Duodenal mucosa (tissue), 2 donors: ENCODE measurements around the gene FAM162B.
"Not testable (repeated sequence)": the region's sequence is repeated elsewhere in the genome, so short reads cannot be mapped to it uniquely, and the experiment has no call there.

Experiments
- H3K27ac ChIP-seq: one replicate; pipeline ENCODE4 v1.7.0; 2013; ENCODE audit warnings: low read depth, low read length
- H3K27me3 ChIP-seq, 2 donors: one replicate each; pipeline ENCODE4 v1.7.0; 2013; ENCODE audit warnings: low read length in 2 of 2, control low read depth in 1 of 2; ENCODE audit not compliant: insufficient read depth in 2 of 2, control insufficient read depth in 1 of 2
- H3K36me3 ChIP-seq, 2 donors: one replicate each; pipeline ENCODE4 v1.7.0; 2013; ENCODE audit warnings: low read length in 2 of 2, control low read depth in 1 of 2; ENCODE audit not compliant: insufficient read depth in 2 of 2, control insufficient read depth in 1 of 2
- H3K4me1 ChIP-seq, 2 donors: one replicate each; pipeline ENCODE4 v1.7.0; 2013; ENCODE audit warnings: low read length in 2 of 2, control low read depth in 1 of 2; ENCODE audit not compliant: insufficient read depth in 2 of 2, control insufficient read depth in 1 of 2
- H3K4me3 ChIP-seq, 2 donors: one replicate each; pipeline ENCODE4 v1.7.0; 2013; ENCODE audit warnings: low read length in 2 of 2, low read depth in 1 of 2
- H3K9ac ChIP-seq, 2 donors: one replicate each; pipeline ENCODE4 v1.7.0; 2013; ENCODE audit warnings: low read length in 2 of 2, low read depth in 1 of 2
- H3K9me3 ChIP-seq, 2 donors: one replicate each; pipeline ENCODE4 v1.7.0; 2013; ENCODE audit warnings: low read length in 2 of 2, control low read depth in 1 of 2; ENCODE audit not compliant: control insufficient read depth in 1 of 2

The FAM162B gene

DNA sequence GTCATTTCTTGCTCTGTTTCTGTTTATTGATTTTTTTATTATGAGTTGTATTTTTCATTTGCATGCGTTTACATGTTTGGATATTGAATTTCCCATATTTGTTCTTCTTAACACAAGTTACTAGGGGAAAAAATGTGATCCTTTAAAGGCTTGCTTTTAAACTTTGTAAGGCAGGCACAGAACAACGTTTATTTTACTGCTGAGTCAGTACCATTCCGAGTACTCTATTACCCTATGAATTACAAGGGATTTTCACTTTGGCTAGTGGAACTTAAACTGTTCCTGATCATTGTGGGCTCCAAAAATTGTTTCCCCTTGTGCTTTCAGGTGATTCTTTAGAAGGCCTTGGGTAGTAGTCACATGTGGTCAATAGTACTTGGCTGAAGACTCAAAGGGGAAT, 28.5 kb downstream of the FAM162B start:
- H3K27ac ChIP-seq = no peak overlapping the region
- no peak overlapping the region for H3K4me3 ChIP-seq
- peaks cover 0 to 6% of the 10 kb centered on the region in 2 donors for H3K36me3 ChIP-seq

DNA sequence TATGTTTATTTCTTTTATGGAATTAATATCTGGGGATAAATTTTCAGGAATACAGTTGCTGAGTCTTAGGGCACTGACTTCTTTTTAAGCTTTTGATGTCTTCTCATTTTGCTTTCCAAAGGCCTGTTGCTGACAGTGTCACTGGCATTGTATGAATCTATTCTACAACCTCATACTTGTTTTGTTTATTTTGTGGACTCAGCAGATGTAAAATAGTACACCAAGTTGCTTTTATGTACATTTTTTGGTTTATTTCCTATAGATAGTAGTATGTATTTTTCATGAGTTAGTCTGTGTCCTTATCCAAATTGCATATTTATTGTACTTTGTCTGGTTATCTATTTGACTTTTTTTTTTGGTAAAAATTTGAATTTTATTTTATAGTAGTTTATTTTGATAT, 35.0 kb downstream of the FAM162B start:
- Histone ChIP-seq H3K9me3 (no peaks in the 10 kb centered on the region), H3K4me1 (no peaks in the 10 kb centered on the region), H3K9ac (no peak overlapping the region), H3K4me3 (no peak overlapping the region), H3K27ac (no peak overlapping the region), H3K27me3 (no peaks in the 10 kb centered on the region), H3K36me3 (peaks cover 3 to 17% of the 10 kb centered on the region in 2 donors)

More for the DNA sequence above, 28.5 kb downstream of the FAM162B start:
- peaks cover 3 to 7% of the 10 kb centered on the region in 2 donors for H3K9me3 ChIP-seq
- H3K27me3 ChIP-seq = no peaks in the 10 kb centered on the region
- no peaks in the 10 kb centered on the region for H3K4me1 ChIP-seq
- no peak overlapping the region for H3K9ac ChIP-seq

DNA sequence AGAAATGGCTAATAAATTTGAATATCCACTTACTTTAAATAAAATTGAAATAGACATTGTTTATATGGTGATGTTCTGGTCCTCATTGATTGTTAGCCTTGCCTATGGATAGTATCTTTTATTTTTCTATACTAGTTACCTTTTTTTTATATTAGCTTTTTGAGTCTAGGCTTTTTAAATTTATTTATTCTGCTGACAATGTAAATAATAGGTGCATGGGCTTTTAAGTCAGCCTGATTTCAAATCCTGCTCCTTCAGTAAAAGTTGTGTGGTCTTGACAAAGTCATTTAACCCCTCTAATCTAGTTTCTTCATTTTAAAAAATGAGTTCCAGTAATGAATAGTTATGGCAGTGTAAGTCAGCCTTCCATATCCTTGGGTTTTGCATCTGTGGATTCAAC, 38.6 kb downstream of the FAM162B start:
- H3K4me3 ChIP-seq = no peak overlapping the region
- H3K9ac ChIP-seq = no peak overlapping the region
- no peaks in the 10 kb centered on the region for H3K4me1 ChIP-seq
- H3K9me3 ChIP-seq = no peaks in the 10 kb centered on the region
- H3K27ac ChIP-seq = no peak overlapping the region
- no peaks in the 10 kb centered on the region for H3K27me3 ChIP-seq
- peaks cover 9 to 17% of the 10 kb centered on the region in 2 donors for H3K36me3 ChIP-seq

DNA sequence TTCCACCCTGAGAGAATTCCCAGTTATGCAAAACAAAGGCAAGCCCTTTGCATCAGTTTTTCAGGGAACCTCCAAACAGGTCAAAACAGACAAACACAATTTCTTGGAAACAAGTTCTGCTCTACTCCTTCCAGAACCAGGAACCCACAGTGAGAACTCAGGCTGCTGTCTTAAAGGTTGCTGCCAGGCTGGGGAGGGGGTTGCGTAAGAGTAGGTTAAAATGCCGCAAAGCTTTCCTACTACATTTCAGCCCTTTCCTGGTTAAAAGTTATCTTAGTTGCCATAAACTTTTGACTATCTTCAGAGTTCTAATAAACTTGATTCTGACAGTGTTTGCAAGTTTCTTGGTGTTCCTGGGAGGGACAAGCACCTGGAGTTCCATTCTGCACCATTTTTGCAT, 50.8 kb downstream of the FAM162B start:
- H3K27me3 ChIP-seq = no peaks in the 10 kb centered on the region
- no peak overlapping the region for H3K9ac ChIP-seq
- no peaks in the 10 kb centered on the region for H3K4me1 ChIP-seq
- no peak overlapping the region for H3K4me3 ChIP-seq
- no peak overlapping the region for H3K27ac ChIP-seq
- H3K9me3 ChIP-seq = no peaks in the 10 kb centered on the region
- H3K36me3 ChIP-seq = peaks cover 4 to 22% of the 10 kb centered on the region in 2 donors

DNA sequence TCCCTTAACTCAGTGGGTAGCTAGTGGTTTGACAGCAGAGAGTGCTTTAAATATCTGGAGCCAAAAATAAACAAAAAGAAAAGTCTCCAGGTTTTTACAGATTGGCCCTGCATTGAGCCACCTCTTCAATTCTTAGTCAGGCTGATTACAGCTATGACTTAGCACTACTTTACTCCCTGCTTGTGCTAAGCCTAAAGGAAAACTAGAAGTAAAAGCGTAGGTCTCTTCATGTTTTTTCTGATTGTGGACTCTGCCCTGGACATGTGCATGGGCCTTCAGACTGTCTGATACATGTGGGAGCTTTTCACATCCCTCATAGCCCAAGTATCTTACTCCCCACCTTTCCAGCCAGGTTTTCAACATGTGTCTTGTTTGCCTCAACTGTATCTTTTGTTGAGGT, 51.2 kb downstream of the FAM162B start:
- no peak overlapping the region for H3K27ac ChIP-seq
- H3K4me3 ChIP-seq = no peak overlapping the region
- H3K36me3 ChIP-seq = peaks cover 4 to 17% of the 10 kb centered on the region in 2 donors
- H3K9me3 ChIP-seq = no peaks in the 10 kb centered on the region
- H3K9ac ChIP-seq = no peak overlapping the region
- H3K4me1 ChIP-seq = no peaks in the 10 kb centered on the region
- no peaks in the 10 kb centered on the region for H3K27me3 ChIP-seq

DNA sequence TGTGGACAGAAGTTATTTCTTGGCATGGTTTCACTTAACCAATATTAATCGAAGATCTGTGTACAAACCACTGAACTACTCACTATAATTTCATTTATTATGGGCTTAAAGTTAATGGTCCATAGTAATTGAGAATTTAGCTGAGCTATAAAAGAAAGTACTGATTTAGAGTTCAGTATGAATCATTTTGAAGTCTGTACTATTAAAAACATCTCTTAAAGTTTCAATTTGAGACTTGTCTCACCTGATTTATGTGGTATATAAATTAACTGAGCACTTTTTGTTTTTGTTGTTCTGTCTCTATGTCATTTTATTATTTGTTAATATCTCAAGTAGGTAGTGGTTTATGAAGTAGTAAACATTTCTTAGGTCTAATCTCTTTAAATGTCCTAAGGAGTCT, 59.6 kb downstream of the FAM162B start:
- no peaks in the 10 kb centered on the region for H3K27me3 ChIP-seq
- H3K36me3 ChIP-seq = peaks cover 0 to 21% of the 10 kb centered on the region in 2 donors
- H3K4me3 ChIP-seq = no peak overlapping the region
- H3K27ac ChIP-seq = no peak overlapping the region
- no peaks in the 10 kb centered on the region for H3K9me3 ChIP-seq
- no peak overlapping the region for H3K9ac ChIP-seq
- no peaks in the 10 kb centered on the region for H3K4me1 ChIP-seq

DNA sequence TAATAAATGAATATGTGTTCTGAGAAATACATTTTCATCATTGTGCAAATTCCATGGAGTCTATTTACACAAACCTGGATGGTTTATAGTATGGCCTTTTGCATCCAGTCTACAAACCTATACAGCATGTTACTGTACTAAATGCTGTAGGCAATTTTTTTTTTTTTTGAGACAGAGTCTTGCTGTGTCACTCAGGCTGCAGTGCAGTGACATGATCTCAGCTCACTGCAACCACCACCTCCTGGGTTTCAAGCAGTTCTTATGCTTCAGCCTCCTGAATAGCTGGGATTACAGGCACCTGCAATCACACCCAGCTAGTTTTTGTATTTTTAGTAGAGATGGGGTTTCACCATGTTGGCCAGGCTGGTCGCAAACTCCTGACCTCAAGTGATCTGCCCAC, 61.6 kb downstream of the FAM162B start:
- H3K27me3 ChIP-seq, H3K9me3 ChIP-seq, H3K4me3 ChIP-seq, H3K4me1 ChIP-seq, H3K9ac ChIP-seq, H3K27ac ChIP-seq: not testable (repeated sequence)
- H3K36me3 ChIP-seq = peaks cover 7 to 21% of the 10 kb centered on the region in 2 donors
